Measurements from ENCODE around the gene FAM222A.

GRCh38 chr12:109813810-109814416 is 100.3 kb downstream of the FAM222A start:
- TF ChIP-seq EZH2phosphoT487 (IDR thresholded peaks at IDR 0.05; ENCODE audit: low read depth) (no peak), CTCF (IDR thresholded peaks at IDR 0.05; ENCODE audit: low read depth, low read length) (no peak)

All from OCI-LY3 (cell line).